HG02571 (cell line): ENCODE results near the gene NF1.

Source experiments
- ATAC-seq: cut with Tn5 transposase; IDR thresholded peaks from one replicate; pipeline ENCODE4 v1.9.1; 2021; ENCODE audit warnings: mild to moderate bottlenecking, moderate library complexity; ENCODE audit not compliant: unreplicated experiment

The NF1 gene

GRCh38 chr17:31397256-31397939 is 302.6 kb downstream of the NF1 start:
- no peak for ATAC-seq

GRCh38 chr17:31398381-31399311 is 303.9 kb downstream of the NF1 start:
- ATAC-seq = no peak

GRCh38 chr17:31400481-31400950 is 305.7 kb downstream of the NF1 start:
- ATAC-seq = no peak

- no peak for ATAC-seq
These were observed 306.9 kb downstream of the NF1 start for GRCh38 chr17:31401456-31402254.

- no peak for ATAC-seq
These were observed 309.5 kb downstream of the NF1 start for GRCh38 chr17:31404028-31404949.

GRCh38 chr17:31405890-31406371 is 311.2 kb downstream of the NF1 start:
- no peak for ATAC-seq

GRCh38 chr17:31408586-31408985 is 313.8 kb downstream of the NF1 start:
- ATAC-seq = no peak

GRCh38 chr17:31411707-31412285 is 317.0 kb downstream of the NF1 start:
- no peak for ATAC-seq

- no peak for ATAC-seq
These were observed 317.7 kb downstream of the NF1 start for GRCh38 chr17:31412511-31412910.

GRCh38 chr17:31413081-31413799 is 318.5 kb downstream of the NF1 start:
- no peak for ATAC-seq

GRCh38 chr17:31413874-31414549 is 319.2 kb downstream of the NF1 start:
- ATAC-seq = no peak

- ATAC-seq = no peak
These were observed 319.8 kb downstream of the NF1 start for GRCh38 chr17:31414550-31414918.

- no peak for ATAC-seq
These were observed 320.3 kb downstream of the NF1 start for GRCh38 chr17:31415004-31415454.

GRCh38 chr17:31415640-31416502 is 321.1 kb downstream of the NF1 start:
- no peak for ATAC-seq

GRCh38 chr17:31416503-31416923 is 321.7 kb downstream of the NF1 start:
- ATAC-seq = no peak

GRCh38 chr17:31417051-31417792 is 322.4 kb downstream of the NF1 start:
- ATAC-seq = no peak
